ENCODE measurements around the gene SLC52A3.

SLC52A3 gene

DNA sequence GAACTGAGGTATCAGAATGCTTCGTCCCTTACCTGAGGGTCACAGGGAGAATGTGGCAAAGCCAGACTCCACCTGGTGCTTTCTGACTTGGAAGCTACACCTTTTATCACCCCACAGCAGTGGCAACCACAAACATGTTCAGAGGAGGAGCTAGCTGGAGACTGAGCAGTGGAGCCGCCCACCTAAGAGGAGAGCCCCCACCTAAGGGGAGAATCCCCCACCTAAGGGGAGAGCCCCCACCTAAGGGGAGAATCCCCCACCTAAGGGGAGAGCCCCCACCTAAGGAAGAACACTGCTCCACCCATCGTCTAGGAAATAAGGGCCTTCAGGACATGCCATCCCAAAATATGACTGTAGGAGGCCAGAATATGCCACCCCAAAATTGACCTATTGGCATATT is 4.0 kb downstream of the SLC52A3 start:
- no peak for DNase-seq

DNA sequence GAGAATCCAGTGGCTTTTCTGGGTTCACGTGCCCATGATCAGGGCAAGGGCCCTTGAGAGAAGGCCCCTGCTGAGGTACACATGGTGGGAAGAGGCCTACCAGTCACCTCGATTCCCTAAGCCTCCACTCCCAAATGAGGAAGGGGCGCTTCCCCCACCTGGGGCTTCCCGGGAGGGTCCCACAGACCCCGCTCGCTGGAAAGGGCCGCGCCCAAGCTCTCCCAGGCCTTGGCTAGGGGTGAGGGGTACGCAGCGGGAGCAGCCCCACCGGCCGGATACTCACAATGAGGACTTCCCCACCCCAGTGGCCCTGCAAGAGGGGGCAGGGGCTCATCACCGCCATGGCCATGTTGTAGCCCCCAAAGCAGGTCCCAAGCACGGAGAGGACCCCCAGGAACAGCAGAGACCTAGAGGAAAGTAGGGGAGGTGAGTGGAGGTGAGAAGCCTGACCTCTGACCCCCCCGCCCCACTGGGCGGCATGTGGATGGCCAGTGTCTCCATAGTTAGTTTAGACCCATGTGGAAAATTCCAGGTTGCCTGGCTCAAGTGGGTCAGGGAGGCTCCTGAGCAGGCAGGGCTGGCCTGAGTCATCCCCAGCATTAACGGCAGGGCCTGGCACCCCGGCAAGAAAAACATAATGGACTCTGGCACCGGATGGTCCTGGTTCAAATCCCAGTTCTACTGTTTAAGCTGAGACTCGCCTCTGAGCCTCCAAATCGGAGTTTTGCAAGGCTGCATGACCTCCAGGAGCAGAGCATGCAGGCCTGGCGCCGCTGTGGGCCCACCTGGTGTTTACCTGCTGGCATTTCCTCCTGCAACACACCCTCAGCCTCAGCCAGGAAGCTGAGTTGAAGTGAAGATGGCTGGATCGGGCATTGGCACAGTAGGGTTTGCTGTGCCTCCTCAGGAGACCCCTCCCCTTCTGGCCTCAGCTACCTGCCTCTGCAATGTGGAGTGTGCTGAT is 6.6 kb downstream of the SLC52A3 start:
- DNase-seq, result no peak

DNA sequence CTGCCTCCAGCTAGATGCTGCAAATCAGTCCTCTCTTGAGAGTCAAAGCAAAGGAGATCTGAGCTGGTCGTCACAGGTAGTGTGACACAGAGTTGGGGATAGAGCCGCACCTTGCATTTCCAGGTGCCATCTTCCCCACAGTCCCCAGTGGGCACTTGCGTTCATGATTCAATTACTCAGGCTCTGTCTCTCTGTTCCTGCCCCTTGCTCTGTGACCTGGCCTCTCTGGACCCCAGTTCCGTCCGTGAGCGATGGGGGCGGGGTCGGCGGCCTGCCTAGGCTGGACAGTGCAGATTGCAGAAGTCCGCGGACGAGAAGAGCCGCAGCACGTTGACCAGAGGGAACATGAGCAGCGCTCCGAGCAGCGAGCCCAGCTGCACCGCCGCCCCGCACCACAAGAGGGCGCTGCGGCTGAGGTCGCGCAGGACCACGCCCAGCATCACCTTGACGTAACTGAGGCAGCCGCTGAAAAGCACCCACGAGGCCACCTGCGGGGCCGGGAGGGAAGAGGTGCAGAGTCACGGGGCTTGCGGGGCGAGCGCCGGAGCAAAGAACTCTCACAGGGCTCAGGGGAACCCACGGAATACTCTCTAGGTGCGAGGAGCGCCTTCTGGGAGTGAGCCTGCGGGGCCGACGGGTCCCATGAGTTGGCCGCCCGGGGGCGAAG is 7.4 kb downstream of the SLC52A3 start:
- no peak for DNase-seq

DNA sequence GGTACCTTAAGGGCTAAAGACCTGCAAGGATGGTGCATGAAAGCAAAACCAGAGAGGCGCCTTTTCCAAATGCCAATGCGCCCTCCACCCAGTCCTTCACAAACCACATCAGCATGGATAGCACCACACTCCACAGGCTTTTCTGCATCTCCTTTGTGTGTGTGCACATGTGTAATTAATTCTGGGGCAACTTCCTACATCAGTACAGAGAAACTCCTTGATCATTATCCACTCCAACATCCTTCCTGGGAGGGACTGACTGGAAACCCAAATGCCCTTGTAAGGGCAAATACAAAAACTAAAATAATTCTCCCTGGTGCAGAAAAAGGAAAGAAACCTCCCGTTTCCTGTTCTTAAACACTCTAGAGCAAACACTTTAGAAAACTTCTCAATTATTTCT is 10.8 kb downstream of the SLC52A3 start:
- DNase-seq, result no peak

DNA sequence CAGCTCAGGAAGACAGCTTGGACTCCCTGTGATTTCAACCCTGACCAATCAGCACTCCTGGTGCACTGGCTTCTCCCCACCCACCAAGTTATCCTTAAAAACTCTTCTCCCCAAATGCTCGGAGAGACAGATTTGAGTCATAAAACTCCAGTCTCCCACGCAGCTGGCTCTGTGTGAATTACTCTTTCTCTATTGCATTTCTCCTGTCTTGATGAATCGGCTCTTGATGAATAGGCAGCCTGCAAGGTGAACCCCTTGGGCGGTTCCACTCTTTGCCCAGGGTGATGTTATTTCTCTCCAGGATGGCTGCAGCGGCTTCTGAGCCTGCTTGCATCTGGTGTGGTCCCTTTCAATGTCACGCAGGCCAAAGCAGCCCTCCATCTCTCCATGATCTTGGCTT is 12.4 kb downstream of the SLC52A3 start:
- no peak for DNase-seq

DNA sequence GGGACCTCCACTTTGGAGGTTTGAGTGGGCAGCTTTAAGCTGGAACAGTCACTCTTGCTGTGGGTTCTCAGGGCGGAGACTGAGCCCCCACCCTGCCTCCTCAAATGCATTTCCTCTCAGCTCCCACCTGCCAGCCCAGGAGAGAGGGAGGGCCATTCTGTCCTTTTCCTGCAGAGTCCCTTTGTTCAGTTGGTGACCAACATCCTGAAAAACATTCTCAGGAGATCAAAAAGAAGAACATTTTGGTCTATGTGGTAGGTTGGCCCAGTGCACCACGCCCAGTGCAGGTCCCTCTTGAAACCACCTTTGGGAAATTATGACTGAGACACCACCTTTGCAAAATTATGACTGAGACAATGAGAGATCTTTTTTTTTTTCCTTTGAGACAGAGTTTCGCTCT is 13.4 kb downstream of the SLC52A3 start:
- no peak for DNase-seq

DNA sequence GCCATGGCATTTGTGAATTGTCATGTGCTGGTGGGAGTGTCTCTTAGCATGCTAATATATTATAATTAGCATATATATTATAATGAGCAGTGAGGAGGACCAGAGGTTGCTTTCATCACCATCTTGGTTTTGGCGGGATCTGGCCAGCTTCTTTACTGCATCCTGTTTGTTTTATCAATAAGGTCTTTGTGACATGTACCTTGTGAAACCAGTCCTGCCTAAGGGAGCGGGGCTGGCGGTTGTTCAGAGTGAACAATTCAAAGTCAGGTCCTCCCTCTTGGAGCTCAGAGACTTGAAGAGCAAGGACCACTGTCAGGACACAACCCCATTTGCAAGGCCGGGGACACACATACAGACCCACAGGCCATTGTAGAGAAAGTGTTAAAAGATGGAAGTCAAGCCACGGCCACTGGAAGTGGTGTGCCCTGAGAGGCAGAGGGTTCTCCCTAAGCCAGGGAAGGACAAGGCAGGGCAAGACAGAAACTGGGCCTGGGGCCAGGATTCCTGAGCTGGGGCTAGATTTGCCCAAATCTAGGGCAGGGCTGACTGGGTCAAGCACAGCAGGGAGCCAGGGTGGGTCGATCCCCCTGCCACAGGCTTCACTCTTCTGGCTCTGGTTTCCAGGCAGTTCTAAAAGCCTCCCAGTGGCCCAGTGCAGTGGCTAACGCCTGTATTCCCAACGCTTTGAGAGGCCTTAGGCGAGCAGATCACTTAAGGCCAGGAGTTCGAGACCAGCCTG is 14.2 kb downstream of the SLC52A3 start:
- DNase-seq, result no peak

DNA sequence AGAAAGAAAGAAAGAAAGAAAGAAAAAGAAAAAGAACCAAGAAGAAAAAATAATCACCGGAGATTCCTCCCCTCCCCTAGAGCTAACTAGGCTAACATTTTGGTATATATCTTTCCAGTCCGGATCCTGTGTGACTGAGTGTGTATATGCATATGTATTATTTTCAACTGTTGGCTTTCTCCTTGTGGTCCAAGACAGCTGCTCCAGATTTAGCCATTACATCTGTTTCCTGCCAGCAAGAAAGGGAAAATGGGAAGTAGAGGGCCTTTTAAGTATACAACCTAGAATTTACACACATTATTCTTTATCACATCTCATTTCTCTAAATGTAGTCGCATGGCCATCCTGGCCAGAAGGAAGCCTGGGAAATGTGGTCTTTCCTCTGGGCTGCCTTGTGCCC is 15.2 kb downstream of the SLC52A3 start:
- DNase-seq, result no peak

DNA sequence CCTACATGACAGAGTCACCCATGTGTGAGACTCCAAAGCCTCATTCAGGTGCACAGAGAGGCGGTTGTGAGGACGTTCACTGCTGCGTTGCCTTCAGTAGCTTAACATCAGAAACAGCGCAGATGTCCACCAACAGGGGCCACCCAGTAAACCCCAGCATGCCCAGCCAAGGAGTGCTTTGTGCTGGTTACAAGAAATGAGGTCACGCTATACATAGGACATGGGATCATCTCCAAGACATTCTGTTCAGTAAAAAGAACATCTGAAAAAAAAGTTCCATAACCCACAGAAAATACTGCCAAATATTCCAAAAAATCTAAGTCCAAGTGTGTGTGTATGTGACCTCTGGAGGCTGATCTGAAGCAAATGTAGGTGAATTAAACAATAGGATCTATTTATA is 16.0 kb downstream of the SLC52A3 start:
- DNase-seq, result no peak

DNA sequence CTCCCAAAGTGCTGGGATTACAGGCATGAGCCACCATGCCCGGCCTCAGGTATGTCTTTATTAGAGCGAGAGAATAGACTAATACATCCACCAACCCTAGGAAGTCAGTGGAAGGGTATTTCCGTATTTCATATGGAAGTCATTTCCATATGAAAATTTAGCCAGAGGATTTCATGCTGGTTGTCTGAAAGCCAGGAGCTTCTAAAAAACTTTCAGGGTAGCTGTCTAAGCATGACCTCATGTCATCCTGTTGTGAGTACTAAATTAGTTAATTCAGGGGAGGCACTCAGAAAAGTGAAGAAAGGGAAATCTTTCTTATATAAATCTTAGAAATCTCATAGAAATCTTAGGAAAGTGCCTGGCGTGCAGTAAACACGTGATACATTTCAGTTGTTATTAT is 16.5 kb downstream of the SLC52A3 start:
- DNase-seq, result no peak

DNA sequence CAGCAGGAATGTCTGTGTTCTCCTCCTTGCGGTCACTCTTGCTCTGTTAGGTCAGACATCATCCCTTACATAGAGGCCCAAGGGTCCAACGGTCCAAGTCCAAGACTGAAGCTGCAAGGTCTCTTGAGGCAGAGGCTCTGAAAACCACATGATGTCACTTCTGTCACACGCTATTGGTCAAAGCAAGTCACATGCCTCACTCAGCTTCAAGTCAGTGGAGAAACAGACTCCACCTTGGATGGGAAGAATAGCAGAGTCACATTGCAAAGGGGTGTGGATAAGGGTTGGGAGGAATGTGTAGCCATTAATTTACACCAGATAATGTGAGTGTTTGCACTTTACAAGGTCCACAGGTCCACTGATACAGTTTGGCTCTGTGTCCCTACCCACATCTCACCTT is 17.5 kb downstream of the SLC52A3 start:
- no peak for DNase-seq

DNA sequence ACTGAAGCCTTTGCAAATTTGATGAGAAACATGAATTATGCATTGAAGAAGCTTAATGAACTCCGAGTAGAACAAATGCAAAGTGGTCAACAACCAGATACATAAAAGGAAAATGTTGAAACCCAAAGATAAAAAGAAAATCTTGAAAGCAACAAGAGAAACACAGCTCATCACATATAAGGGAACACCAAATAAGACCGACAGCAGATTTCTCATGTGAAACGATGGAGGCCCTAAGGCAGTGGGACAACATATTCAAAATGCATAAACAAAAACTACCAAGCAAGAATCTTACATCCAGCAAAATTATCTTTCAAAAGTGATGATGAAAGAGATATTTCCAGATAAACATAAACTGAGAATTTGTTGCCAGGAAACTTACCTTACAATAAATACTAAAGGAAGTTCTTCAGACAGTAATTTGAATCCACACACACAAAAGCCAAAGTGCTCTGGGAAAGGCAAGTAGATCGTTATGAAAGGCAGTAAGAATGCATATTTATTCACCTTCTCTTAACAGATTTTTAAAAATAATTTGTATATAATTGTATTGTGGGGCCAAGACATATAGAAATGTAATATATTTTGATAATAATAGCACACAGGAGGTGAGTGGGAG is 22.5 kb downstream of the SLC52A3 start:
- no peak for DNase-seq

DNA sequence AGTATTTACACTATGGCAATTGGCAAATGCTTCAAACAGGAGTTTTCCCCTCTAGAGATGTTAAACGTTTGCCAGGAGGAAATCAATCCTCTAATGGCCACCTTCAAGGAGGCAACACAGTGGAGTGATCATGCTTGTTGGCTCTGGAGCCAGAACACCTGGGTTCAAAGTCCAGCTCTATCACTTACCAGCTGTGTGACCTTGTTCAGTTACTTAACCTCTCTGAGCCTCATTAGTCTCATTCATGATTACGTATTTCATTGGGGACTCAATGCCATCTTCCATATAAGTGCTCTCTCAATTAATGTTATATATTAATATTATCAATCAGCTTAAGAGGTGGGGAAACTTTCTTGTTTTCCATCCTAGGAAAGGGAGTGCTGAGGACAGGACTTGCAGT is 26.1 kb downstream of the SLC52A3 start:
- no peak for DNase-seq

DNA sequence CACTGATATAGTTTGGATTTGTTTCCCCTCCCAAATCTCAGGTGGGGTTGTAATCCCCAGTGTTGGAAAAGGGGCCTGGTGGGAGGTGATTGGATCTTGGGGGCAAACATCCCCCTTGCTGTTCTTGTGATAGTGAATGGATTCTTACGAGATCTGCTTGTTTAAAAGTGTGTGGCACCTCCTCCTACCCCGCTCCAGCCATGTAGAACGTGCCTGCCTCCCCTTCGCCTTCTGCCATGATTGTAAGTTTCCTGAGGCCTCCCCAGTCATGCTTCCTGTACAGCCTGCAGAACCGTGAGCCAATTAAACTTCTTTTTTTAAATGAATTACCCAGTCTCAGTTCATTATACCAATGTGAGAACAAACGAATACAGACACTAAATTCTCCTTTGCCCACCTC is 26.7 kb downstream of the SLC52A3 start:
- no peak for DNase-seq

DNA sequence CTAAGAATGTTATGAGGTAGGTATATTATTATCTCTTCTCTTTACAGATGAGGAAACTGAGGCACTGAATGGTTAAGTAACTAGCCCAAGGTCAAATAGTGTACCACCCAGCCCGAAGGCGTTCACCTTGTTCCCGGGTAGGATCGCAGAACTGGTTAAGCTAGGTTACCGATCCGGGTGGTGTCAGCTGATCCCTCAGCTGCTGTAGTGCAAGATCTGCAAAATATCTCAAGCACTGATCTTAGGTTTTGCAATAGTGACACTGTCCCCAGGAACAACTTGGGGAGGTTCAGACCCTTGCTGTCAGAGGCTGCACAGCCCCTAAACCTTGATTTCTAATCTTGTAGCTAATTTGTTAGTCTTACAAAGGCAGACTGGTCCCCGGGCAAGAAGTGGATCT is 28.1 kb downstream of the SLC52A3 start:
- DNase-seq, result no peak

DNA sequence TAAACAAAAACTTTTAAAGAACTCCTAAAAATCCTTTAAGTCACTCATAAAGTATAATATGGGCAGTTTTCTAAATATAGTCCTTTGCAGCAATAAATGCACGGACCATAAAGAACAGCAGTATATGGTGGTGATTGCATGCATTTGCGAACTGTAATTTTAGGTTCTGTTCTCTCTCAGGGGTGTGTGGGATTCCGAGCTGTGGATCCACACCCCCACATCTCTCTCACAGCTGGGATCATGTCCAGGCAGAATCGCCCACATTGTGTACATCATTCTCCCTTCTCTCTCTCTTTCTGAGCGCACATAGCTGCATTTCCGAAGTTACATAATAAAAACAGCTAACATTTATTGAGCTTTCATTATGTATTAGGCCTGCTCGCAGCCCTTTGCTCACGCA is 28.6 kb downstream of the SLC52A3 start:
- no peak for DNase-seq

DNA sequence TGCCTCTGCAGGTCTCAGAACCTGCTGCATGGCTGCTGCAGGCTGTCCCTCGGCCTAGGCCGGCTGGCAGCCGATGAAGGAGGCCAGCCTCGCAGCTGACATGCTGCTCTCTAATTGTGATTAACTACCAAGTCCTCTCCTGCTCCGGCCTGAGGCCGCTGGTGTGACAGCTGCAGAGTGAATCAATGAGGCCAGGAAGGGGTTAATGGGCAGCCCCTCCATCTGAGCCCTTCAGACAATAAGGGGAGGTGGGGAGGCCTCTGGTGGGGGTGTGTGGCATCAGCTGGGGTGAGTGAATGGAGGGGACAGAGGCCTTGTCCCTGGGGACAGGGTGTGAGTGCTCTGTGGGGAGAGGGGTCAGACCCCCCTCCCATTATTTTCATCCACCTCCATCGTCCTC is 34.4 kb downstream of the SLC52A3 start:
- DNase-seq, result no peak

DNA sequence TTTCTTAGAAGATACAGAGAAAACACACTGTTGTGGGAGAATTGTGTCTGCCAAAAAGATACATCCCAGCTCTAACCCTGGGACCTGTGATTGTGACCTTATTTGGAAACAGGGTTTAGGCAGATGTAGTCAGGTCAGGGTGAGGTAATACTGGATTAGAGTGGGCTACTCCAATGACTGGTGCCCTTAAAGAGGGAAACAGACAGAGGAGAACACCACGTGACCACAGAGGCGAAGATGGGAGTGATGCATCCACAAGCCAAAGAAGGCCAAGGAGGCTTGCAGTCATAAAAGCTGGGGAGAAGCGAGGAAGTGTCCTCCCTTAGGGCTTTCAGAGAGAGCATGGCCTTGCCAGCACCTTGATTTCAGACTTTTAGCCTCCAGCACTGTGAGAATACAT is 35.6 kb downstream of the SLC52A3 start:
- no peak for DNase-seq

DNA sequence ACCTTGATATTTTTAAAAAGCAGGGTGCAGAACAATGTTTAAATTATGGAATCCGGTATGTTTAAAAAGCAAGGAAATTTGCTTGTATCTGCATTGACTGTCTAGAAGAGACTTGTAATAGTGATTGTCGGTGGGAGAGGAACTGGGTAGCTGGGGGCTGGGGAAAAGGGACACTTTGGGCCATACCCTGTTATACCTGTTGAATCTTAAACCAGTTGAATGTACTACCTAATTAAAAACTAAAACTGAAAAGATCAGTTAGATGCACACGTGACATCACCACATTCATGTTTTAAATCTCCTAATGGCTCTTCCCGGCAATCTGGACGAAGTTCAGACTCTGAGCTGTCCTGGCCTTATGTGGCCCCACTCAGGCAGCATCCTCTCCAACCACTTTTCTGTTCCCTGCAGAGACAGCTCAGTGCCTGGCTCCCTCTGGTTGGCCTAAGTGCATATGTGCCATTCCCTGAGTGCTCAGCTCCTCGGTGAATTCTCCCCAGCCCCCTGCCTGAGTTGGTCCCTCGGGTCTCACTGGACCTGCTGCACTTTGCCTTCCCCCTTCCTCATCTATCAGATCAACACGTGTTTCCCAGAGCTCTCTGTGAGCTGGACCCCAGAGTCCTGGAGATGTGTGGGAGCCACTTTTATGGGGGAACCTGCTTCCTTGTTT is 36.3 kb downstream of the SLC52A3 start:
- no peak for DNase-seq

DNA sequence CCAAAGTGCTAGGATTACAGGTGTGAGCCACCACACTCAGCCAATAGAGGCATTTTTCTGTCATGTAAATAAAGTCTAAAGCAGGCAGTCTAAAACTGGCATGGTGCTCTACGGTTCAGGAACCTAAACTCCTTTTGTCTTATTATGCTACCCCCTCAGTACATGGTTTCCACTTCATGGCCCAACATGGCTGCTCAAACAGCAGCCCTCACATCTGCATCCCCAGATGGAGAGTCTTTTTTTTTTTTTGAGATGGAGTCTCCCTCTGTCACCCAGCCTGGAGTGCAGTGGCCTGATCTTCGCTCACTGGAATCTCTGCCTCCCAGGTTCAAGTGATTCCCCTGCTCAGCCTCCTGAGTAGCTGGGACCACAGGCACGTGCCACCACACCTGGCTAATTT is 38.3 kb downstream of the SLC52A3 start:
- no peak for DNase-seq

DNA sequence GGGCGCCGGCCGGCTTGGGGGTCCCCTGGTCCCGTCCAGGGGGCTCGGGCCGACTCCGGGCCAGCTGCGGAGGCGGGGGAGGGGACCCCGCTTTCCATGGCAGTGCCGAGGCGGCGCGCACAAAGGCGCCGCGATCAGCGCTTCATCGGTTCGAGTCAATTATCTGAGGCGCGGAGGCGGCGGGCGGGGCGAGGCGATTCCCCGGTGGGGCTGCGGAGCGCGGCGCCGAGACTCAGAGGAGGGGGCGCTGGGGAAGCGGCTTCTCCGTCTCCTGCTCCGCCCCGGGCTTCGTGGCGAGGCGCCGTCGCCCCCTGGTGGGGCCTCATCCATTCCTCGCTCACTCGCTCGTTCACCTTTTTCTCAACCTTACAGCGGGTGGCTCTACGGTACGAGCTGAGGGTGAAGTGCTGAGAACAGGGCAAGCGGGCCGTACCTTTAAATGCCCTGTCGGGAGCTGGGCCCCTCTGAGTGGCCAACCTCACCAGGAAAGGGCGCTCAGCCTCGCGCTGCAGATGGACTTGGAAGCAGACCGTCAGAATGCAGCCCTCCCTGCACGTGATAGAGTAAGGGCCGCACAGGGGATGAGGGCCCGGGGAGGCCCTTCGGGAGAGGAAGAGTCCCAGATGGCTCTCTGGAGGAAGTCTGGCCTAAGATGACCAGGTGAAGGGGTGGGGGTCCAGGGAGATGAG is 39.9 kb downstream of the SLC52A3 start:
- peak; percentile 20 for DNase-seq

DNA sequence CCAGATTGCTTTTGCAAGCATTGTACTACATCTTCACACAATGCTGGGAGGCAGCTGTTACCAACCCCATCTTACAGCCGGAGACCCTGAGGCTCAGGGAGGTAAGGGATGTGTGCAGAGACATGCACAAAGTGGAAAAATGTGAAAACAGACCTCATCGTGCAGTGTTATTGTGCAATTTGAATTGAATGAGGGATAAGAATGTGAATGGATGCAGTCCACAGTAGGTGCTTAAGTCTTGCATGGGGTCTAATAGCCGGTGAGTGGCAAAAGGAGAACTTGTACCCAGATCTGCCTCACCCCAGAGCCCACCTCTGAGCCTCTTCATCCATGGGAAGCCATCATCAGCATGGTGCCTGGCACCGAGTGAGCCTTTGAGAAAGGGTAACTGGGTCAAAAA is 42.1 kb downstream of the SLC52A3 start:
- no peak for DNase-seq

All from kidney glomerular epithelial cell (primary cell).